ENCODE data around the gene POLD1.

The POLD1 gene

GRCh38 chr19:50419022-50419579 lies 35.0 kb downstream of the POLD1 start:
- FAIRE-seq, result no peak

GRCh38 chr19:50419580-50420035 lies 35.5 kb downstream of the POLD1 start:
- no peak for FAIRE-seq

GRCh38 chr19:50420127-50420526 lies 36.0 kb downstream of the POLD1 start:
- no peak for FAIRE-seq

GRCh38 chr19:50420808-50421207 lies 36.7 kb downstream of the POLD1 start:
- FAIRE-seq, result no peak

GRCh38 chr19:50422397-50423278 lies 38.5 kb downstream of the POLD1 start:
- no peak for FAIRE-seq

- no peak for FAIRE-seq
Measured at GRCh38 chr19:50423279-50424113, 39.3 kb downstream of the POLD1 start.

- no peak for FAIRE-seq
Measured at GRCh38 chr19:50425581-50425980, 41.4 kb downstream of the POLD1 start.

- no peak for FAIRE-seq
Measured at GRCh38 chr19:50427318-50427925, 43.3 kb downstream of the POLD1 start.

GRCh38 chr19:50427997-50428425 lies 43.9 kb downstream of the POLD1 start:
- FAIRE-seq, result no peak

GRCh38 chr19:50428772-50429463 lies 44.8 kb downstream of the POLD1 start:
- no peak for FAIRE-seq

- no peak for FAIRE-seq
Measured at GRCh38 chr19:50430888-50431342, 46.8 kb downstream of the POLD1 start.

GRCh38 chr19:50431343-50432220 lies 47.4 kb downstream of the POLD1 start:
- FAIRE-seq, result no peak

GRCh38 chr19:50432221-50433028 lies 48.3 kb downstream of the POLD1 start, which contains the start of gene MYBPC2:
MYBPC2 (plus strand) TSS chr19:50432892; CDS start chr19:50432954, 62 bp downstream.
- no peak for FAIRE-seq

GRCh38 chr19:50433201-50434180 lies 49.3 kb downstream of the POLD1 start:
- FAIRE-seq, result no peak

GRCh38 chr19:50434525-50434924 lies 50.4 kb downstream of the POLD1 start:
- FAIRE-seq, result no peak

GRCh38 chr19:50435221-50435620 lies 51.1 kb downstream of the POLD1 start:
- FAIRE-seq, result no peak

- FAIRE-seq, result no peak
Measured at GRCh38 chr19:50435627-50436026, 51.5 kb downstream of the POLD1 start.

- no peak for FAIRE-seq
Measured at GRCh38 chr19:50437862-50438449, 53.8 kb downstream of the POLD1 start.
